Panc1 (cell line): ENCODE data around the gene ALKAL2. TPM values are rescaled to one million over a fixed set of nuclear protein-coding genes. Genes with fewer than 3 reads are reported as not detected.

ENCODE experiments used
- ATAC-seq: fragments of 200-7000 bp; cut with Tn5 transposase; 2 replicates; pipeline ENCODE4 v1.9.1; 2020; ENCODE audit warnings: mild to moderate bottlenecking, moderate library complexity
- BruUV-seq: library from RNA; stranded (reverse); fragments of 400-500 nt; replicated peaks from 2 replicates; lab custom pipeline; 2021; lab: Mats Ljungman, UMichigan
- CTCF ChIA-PET: fragments of 300-600 bp; sonication (Branson Sonifier 250); formaldehyde crosslinking; loops from one replicate; lab custom pipeline; 2022; ENCODE audit warnings: antibody characterized with exemption; lab: Charles Lee
- POLR2A ChIA-PET: fragments of 300-600 bp; sonication (Branson Sonifier 250); formaldehyde crosslinking; loops from one replicate; lab custom pipeline; 2022; ENCODE audit warnings: antibody characterized with exemption; lab: Charles Lee
- DNase-seq: peaks from one replicate; pipeline ENCODE4 v3.0.0-alpha.2; 2010; ENCODE audit warnings: low read depth, low spot score
- H3K27ac ChIP-seq: 2 replicates; pipeline ENCODE4 v1.5.1; 2011; ENCODE audit warnings: mild to moderate bottlenecking, low read length, inconsistent platforms
- H3K27me3 ChIP-seq: fragments of 200-500 bp; sonication (Bioruptor generic); 2 replicates; pipeline ENCODE4 v1.6.0; 2014; ENCODE audit warnings: low read length, inconsistent platforms; ENCODE audit not compliant: control insufficient read depth, insufficient read depth
- H3K36me3 ChIP-seq: fragments of 200-500 bp; sonication (Bioruptor generic); 2 replicates; pipeline ENCODE4 v1.5.1; 2014; ENCODE audit warnings: inconsistent platforms, mild to moderate bottlenecking, low read length, moderate library complexity; ENCODE audit not compliant: control insufficient read depth, insufficient read depth
- H3K4me1 ChIP-seq: 2 replicates; pipeline ENCODE4 v1.5.1; 2011; ENCODE audit warnings: inconsistent platforms, mild to moderate bottlenecking, low read length, moderate library complexity; ENCODE audit not compliant: control insufficient read depth, insufficient read depth
- H3K4me3 ChIP-seq, 2 experiments: 2 replicates each; pipeline ENCODE4 v1.5.1; 2011 to 2012; ENCODE audit warnings: low read depth in 2 of 2, low read length in 2 of 2, mild to moderate bottlenecking in 2 of 2, inconsistent platforms in 1 of 2, moderate library complexity in 1 of 2
- H3K9me3 ChIP-seq: fragments of 200-500 bp; sonication (Bioruptor generic); 2 replicates; pipeline ENCODE4 v1.5.1; 2014; ENCODE audit warnings: low read depth, mild to moderate bottlenecking, inconsistent platforms, low read length, moderate library complexity; ENCODE audit not compliant: control insufficient read depth, insufficient read depth
- CTCF ChIP-seq: fragments of 450-650 bp; IDR thresholded peaks from 2 replicates; pipeline ENCODE4 v1.5.1; 2017; ENCODE audit warnings: mild to moderate bottlenecking
- POLR2AphosphoS5 ChIP-seq: IDR thresholded peaks from 2 replicates; pipeline ENCODE4 v1.6.1; 2012; ENCODE audit warnings: mild to moderate bottlenecking, low read depth, low read length, moderate library complexity
- REST ChIP-seq, 2 experiments: IDR thresholded peaks; 2 replicates each; pipeline ENCODE4 v1.6.1; 2011 to 2012; ENCODE audit warnings: low read depth in 2 of 2, control low read depth in 1 of 2, low read length in 1 of 2, mild to moderate bottlenecking in 1 of 2, moderate library complexity in 1 of 2; ENCODE audit not compliant: insufficient read depth in 1 of 2
- SIN3A ChIP-seq: IDR thresholded peaks from 2 replicates; pipeline ENCODE4 v1.6.1; 2012; ENCODE audit warnings: low read depth, mild to moderate bottlenecking, low read length, moderate library complexity, borderline replicate concordance; ENCODE audit not compliant: insufficient read depth
- TCF7L2 ChIP-seq: IDR thresholded peaks from 2 replicates; pipeline ENCODE4 v1.6.1; 2011; ENCODE audit warnings: mild to moderate bottlenecking, low read depth, low read length, inconsistent platforms
- in situ Hi-C: cut with HindIII; loops from 2 replicates; pipeline ENCODE4 v1.10.0; 2016; ENCODE audit warnings: low sequenced_read_pairs, low pct_unique_long_range_greater_than_20kb
- intact Hi-C: fragments of 100-400 bp; cut with micrococcal nuclease; formaldehyde crosslinking; loops from one replicate; pipeline ENCODE4 v1.10.0; 2022; ENCODE audit not compliant: unreplicated experiment
- total RNA-seq: library from RNA; stranded (reverse); gene quantifications from one replicate; pipeline ENCODE4 v1.2.1, GENCODE V29; 2021; ENCODE audit not compliant: unreplicated experiment

The ALKAL2 gene
- total RNA-seq, 1 experiment from 2014 or later: not detected

DNA sequence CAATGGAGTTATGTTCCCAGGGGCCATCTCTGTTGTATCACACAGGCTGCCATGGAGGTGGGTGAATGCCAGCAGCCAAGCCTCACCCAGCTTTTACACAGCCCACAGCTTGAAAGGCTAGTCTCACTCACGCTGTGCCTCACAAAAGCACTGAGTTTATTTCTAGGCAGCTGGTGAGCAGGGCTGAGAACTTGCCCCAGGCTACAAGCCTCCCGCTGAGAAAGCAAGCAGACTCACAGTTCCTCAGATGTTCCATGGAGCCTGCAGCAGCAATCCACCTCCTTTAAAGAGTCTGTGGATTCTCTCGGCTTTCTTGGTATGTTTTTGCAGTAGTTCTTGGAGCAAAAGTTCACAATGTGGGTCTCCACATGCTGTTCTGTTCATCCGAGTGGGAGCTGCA, 40.9 kb upstream of the ALKAL2 start:
- no TSS peak for BruUV-seq
- POLR2A ChIA-PET: no interaction called here
- CTCF ChIA-PET: no interaction called here
- intact Hi-C loops (no loop called here), in situ Hi-C loops (no loop called here)
- Histone ChIP-seq H3K27ac (no peak overlapping the region), H3K27me3 (no peaks in the 10 kb centered on the region), H3K4me3 (no peak overlapping the region), H3K4me1 (no peaks in the 10 kb centered on the region), H3K36me3 (no peaks in the 10 kb centered on the region), H3K9me3 (no peaks in the 10 kb centered on the region)
- no peak for DNase-seq
- ATAC-seq: no peak
- TF ChIP-seq TCF7L2 (no peak), REST (IDR thresholded peaks at IDR 0.05; ENCODE audit: insufficient read depth in 1 of 2, low read depth in 2 of 2, low read length in 1 of 2) (no peak), POLR2AphosphoS5 (no peak), SIN3A (no peak), CTCF (no peak)

DNA sequence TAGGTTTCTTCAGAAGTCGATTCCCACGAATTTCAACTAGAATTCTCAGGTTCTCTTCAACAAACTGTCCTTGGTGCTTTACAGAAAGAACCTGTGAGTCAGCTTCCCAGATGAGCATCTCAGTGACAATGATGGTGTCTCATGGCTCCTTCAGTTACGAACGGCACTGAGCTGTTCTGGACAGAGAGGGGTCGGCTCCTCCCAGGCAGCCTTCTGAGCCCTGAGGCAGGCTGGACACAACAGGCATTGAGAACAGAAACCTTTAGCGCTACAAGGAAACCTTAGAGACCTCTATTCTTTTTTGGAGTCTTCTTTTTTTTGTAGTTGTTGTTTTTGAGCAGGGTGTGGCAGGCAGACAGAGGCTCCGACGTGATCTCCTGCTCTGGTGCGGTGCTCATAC, 35.1 kb upstream of the ALKAL2 start:
- ChIA-PET POLR2A (no interaction called here), CTCF (no interaction called here)
- DNase-seq (no peak), ATAC-seq (no peak)
- Histone ChIP-seq H3K36me3 (no peaks in the 10 kb centered on the region), H3K9me3 (no peaks in the 10 kb centered on the region), H3K4me1 (no peaks in the 10 kb centered on the region), H3K27ac (no peak overlapping the region), H3K4me3 (no peak overlapping the region), H3K27me3 (no peaks in the 10 kb centered on the region)
- BruUV-seq: no TSS peak
- in situ Hi-C loops (no loop called here), intact Hi-C loops (no loop called here)
- TF ChIP-seq POLR2AphosphoS5 (no peak), CTCF (no peak), REST (IDR thresholded peaks at IDR 0.05; ENCODE audit: insufficient read depth in 1 of 2, low read depth in 2 of 2, low read length in 1 of 2) (no peak), TCF7L2 (no peak), SIN3A (no peak)
